ENCODE measurements around the gene ELMO1. TPM values are rescaled to one million over a fixed set of nuclear protein-coding genes. Genes with fewer than 3 reads are reported as not detected.

Gene ELMO1
- polyA plus RNA-seq, 1 donor (not counting 4 experiments of a cell fraction or from before 2014, with no cell fraction given) = not detected

DNA sequence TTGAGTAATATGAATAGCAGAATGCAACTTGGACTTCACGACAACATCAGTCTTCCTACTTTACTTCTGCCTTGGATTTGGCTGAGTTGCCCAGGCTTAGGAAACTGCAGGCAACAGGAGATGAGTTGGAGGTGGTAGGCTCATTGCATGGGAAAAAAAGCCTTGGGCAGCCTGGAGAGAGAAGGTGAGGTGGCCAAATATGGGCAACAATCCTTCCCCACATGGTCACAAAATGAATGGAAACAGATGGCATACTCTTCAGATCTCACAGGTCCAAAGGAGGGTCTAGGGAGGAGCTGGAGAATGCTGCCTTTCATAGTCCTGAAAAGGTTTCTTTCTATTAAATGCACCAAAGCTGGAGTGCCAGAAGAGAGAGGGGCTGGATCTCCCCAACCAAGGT is 595.7 kb downstream of the ELMO1 start:
- H3K4me1 ChIP-seq (ENCODE audit: control insufficient read depth, extremely low read depth, insufficient read depth, low read length) = peaks cover 14% of the 10 kb centered on the region
- no peak overlapping the region for H3K27ac ChIP-seq (ENCODE audit: control insufficient read depth, insufficient read depth, low read length)
- H3K9me1 ChIP-seq (ENCODE audit: control insufficient read depth, extremely low read depth, insufficient read depth, low read length) = no peaks in the 10 kb centered on the region
- DNase-seq (ENCODE audit: low read depth, low spot score) (no peak), FAIRE-seq (no peak)
- H3K27me3 ChIP-seq (ENCODE audit: control insufficient read depth, extremely low read depth, insufficient read depth, low read length) = no peaks in the 10 kb centered on the region
- no peak overlapping the region for H3K4me2 ChIP-seq (ENCODE audit: control insufficient read depth, extremely low read depth, insufficient read depth, low read depth, low read length)
- H3K4me3 ChIP-seq (ENCODE audit: control insufficient read depth in 2 of 3, extremely low read depth in 1 of 3, insufficient read depth in 2 of 3, low read depth in 1 of 3, low read length in 3 of 3) = no peak overlapping the region
- dilution Hi-C loops (cut with MboI; ENCODE audit: extremely low pct_ligation_motif_present, low sequenced_read_pairs) = no loop called here
- H4K20me1 ChIP-seq (ENCODE audit: control insufficient read depth, extremely low read depth, insufficient read depth, low read length) = no peaks in the 10 kb centered on the region
- no peaks in the 10 kb centered on the region for H3K9me3 ChIP-seq (ENCODE audit: control insufficient read depth, low read depth, low read length)
- H3K9ac ChIP-seq (ENCODE audit: control insufficient read depth, extremely low read depth, insufficient read depth, low read length) = no peak overlapping the region
- TF ChIP-seq EZH2 (IDR thresholded peaks at IDR 0.05; ENCODE audit: low read length) = no peak
- TF ChIP-seq, protein P1, sequence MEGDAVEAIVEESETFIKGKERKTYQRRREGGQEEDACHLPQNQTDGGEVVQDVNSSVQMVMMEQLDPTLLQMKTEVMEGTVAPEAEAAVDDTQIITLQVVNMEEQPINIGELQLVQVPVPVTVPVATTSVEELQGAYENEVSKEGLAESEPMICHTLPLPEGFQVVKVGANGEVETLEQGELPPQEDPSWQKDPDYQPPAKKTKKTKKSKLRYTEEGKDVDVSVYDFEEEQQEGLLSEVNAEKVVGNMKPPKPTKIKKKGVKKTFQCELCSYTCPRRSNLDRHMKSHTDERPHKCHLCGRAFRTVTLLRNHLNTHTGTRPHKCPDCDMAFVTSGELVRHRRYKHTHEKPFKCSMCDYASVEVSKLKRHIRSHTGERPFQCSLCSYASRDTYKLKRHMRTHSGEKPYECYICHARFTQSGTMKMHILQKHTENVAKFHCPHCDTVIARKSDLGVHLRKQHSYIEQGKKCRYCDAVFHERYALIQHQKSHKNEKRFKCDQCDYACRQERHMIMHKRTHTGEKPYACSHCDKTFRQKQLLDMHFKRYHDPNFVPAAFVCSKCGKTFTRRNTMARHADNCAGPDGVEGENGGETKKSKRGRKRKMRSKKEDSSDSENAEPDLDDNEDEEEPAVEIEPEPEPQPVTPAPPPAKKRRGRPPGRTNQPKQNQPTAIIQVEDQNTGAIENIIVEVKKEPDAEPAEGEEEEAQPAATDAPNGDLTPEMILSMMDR (optimal IDR thresholded peaks at IDR 0.05 in 1 of 3, IDR thresholded peaks at IDR 0.05 in 1 of 3, conservative IDR thresholded peaks at IDR 0.05 in 1 of 3; ENCODE audit: extremely low read depth in 1 of 3, insufficient read depth in 2 of 3, low read length in 3 of 3) = no peak
- H2AFZ ChIP-seq (ENCODE audit: control insufficient read depth, low read length) = no peak overlapping the region
- no peaks in the 10 kb centered on the region for H3K79me2 ChIP-seq (ENCODE audit: control insufficient read depth, insufficient read depth, low read length)
- no peaks in the 10 kb centered on the region for H3K36me3 ChIP-seq (ENCODE audit: control insufficient read depth in 2 of 2, extremely low read depth in 1 of 2, insufficient read depth in 2 of 2, low read length in 2 of 2)

GRCh38 chr7:36852017-36852416 is 596.6 kb downstream of the ELMO1 start:
- Histone ChIP-seq H3K27me3 (ENCODE audit: control insufficient read depth, extremely low read depth, insufficient read depth, low read length) (no peaks in the 10 kb centered on the region), H3K4me1 (ENCODE audit: control insufficient read depth, extremely low read depth, insufficient read depth, low read length) (peaks cover 14% of the 10 kb centered on the region), H3K9me1 (ENCODE audit: control insufficient read depth, extremely low read depth, insufficient read depth, low read length) (no peaks in the 10 kb centered on the region), H3K79me2 (ENCODE audit: control insufficient read depth, insufficient read depth, low read length) (no peaks in the 10 kb centered on the region), H3K9ac (ENCODE audit: control insufficient read depth, extremely low read depth, insufficient read depth, low read length) (no peak overlapping the region), H3K36me3 (ENCODE audit: control insufficient read depth in 2 of 2, extremely low read depth in 1 of 2, insufficient read depth in 2 of 2, low read length in 2 of 2) (no peaks in the 10 kb centered on the region), H3K4me3 (ENCODE audit: control insufficient read depth in 2 of 3, extremely low read depth in 1 of 3, insufficient read depth in 2 of 3, low read depth in 1 of 3, low read length in 3 of 3) (no peak overlapping the region), H4K20me1 (ENCODE audit: control insufficient read depth, extremely low read depth, insufficient read depth, low read length) (no peaks in the 10 kb centered on the region), H2AFZ (ENCODE audit: control insufficient read depth, low read length) (no peak overlapping the region), H3K9me3 (ENCODE audit: control insufficient read depth, low read depth, low read length) (no peaks in the 10 kb centered on the region), H3K27ac (ENCODE audit: control insufficient read depth, insufficient read depth, low read length) (no peak overlapping the region), H3K4me2 (ENCODE audit: control insufficient read depth, extremely low read depth, insufficient read depth, low read depth, low read length) (no peak overlapping the region)
- TF ChIP-seq, protein P1 (optimal IDR thresholded peaks at IDR 0.05 in 1 of 3, IDR thresholded peaks at IDR 0.05 in 1 of 3, conservative IDR thresholded peaks at IDR 0.05 in 1 of 3; ENCODE audit: extremely low read depth in 1 of 3, insufficient read depth in 2 of 3, low read length in 3 of 3) = no peak
- no peak for TF ChIP-seq EZH2 (IDR thresholded peaks at IDR 0.05; ENCODE audit: low read length)
- dilution Hi-C loops (cut with MboI; ENCODE audit: extremely low pct_ligation_motif_present, low sequenced_read_pairs) = no loop called here
- DNase-seq (ENCODE audit: low read depth, low spot score) (no peak), FAIRE-seq (no peak)

Data from keratinocyte (primary cell).